ENCODE measurements around the gene CHST7.

CHST7 gene

DNA sequence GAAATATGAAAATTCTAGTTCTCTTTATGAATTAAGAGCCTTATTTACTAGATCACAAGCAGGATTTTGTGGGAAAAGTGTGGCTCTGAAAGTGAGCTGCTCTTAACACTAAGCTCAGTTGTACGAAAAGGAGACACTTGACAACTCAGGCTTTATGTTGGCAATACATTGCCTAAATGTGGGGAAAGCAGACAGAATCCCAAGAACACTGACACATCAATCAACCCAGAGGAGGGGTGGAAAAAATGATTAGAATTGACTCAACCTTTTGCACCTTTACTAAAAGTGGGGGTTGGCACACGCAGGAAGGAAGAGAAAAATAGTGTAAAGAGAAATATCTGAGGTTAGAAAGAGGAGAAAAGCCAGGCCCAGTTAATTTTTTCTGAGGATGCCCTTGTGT lies 61.6 kb downstream of the CHST7 start:
- no peak overlapping the region for H3K4me3 ChIP-seq (ENCODE audit: low read length)
- TF ChIP-seq ZNF274 (IDR thresholded peaks at IDR 0.05; ENCODE audit: low read depth, low read length) = no peak

DNA sequence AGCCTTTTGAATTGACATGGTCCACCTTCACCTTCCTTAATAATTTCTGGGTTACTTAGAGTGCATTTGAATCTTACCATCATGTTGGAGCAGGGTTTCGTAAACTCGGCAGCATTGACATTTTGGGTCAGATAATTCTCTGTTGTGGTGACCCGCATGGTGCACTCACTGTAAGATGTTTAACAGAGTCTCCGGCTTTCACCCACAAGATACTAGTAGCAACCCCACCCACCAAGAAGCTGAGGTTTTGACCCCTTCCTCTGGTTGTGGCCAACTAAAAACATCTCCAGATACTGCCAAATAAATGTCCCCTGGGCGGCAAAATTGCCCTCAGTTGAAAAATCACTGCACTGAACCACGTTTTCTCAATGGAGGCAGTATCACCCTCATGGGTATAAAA lies 62.7 kb downstream of the CHST7 start:
- no peak overlapping the region for H3K4me3 ChIP-seq (ENCODE audit: low read length)
- TF ChIP-seq ZNF274 (IDR thresholded peaks at IDR 0.05; ENCODE audit: low read depth, low read length) = no peak

DNA sequence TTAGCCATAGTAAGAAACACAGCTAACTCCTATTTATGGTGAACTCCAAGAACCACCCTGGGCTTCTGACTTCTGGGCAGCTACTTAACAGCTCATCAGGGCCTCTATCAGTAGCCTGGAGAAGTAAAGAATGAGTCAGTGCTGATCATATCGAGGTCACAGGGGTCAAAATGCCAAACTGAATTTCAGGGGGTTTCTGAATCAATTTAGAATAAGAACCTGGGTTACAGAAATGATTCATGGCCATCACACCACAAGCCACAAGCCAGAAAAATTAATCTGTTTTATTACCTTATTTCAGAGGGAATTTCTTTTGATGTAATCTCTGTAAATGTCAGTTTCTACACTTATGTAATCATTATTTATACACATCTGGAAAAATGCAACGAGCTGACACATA lies 64.4 kb downstream of the CHST7 start:
- no peak for TF ChIP-seq ZNF274 (IDR thresholded peaks at IDR 0.05; ENCODE audit: low read depth, low read length)
- no peak overlapping the region for H3K4me3 ChIP-seq (ENCODE audit: low read length)

DNA sequence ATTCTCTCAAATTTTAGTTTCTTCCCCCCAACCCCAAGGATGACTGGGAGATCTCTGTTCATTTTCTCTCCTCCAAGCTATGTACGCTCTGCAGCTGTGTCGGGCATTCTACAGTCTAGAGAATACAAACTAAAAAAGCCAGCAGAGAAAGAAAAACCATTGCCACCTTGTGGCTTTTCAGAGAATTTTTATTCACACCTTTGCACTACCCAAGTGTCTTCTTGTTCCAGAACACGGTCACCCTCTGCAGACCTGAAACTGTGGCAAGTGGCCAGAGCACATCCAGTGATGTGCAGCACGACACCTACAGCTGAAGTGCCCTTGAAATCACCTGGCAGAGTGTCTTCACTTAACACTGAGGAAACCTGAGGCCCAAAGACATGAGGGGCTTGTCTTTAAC lies 68.6 kb downstream of the CHST7 start:
- TF ChIP-seq ZNF274 (IDR thresholded peaks at IDR 0.05; ENCODE audit: low read depth, low read length) = no peak
- H3K4me3 ChIP-seq (ENCODE audit: low read length) = no peak overlapping the region

DNA sequence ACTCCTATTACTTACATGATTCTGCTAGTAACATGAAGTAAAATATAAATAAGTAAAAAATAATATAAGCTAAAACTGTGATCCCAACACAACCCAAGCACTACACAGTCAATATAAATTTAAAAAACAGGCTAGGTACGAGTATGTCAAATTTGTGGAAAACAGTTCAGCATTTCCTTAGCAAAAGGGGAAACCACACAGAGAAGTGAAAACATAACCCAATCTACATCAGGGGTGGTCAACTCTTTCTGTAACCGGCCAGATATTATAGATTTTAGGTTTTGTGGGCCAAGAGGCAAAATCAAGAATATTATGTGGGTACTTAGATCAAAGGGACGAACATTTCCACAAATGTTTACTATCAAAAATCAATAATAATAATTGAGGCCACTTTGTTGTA lies 70.1 kb downstream of the CHST7 start:
- no peak overlapping the region for H3K4me3 ChIP-seq (ENCODE audit: low read length)
- no peak for TF ChIP-seq ZNF274 (IDR thresholded peaks at IDR 0.05; ENCODE audit: low read depth, low read length)

DNA sequence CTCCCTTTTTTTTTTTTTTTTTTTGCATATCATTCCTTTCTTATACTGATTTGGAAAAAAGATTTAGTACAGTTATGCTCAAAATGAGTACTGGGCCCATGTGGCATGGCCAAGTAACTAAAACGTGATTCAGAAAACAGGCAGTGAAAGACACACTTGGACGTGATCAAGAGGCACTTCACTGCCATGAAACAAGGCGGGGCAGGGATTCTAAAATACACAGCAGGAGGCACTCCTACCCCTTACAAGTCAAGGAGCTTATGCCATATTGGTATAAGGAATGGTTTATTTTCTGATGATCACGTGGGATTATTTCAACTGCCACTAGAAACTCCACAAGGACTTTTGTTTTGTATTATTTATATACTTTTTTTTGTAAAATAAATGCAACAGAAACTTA lies 72.0 kb downstream of the CHST7 start:
- H3K4me3 ChIP-seq (ENCODE audit: low read length) = no peak overlapping the region
- no peak for TF ChIP-seq ZNF274 (IDR thresholded peaks at IDR 0.05; ENCODE audit: low read depth, low read length)

DNA sequence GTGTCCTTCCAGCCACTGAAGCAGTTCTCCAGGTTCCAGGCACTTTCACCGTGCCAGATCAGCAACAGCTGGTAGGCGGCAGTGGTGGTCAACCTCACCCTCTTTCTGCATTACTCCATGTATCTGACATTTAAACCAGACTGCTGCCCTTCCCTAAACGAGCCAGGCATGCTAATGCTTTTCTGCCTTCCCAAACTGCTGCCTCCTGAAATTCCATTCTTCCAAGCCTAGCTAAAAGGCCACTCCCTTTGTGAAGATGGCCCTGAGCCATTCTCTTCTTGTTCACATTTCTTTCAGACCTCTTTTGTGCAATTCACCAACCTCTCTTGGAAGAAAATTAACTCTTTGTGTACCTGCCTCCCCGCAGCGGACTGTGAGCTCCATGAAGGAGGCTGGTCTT lies 73.7 kb downstream of the CHST7 start:
- TF ChIP-seq ZNF274 (IDR thresholded peaks at IDR 0.05; ENCODE audit: low read depth, low read length) = no peak
- H3K4me3 ChIP-seq (ENCODE audit: low read length) = no peak overlapping the region

Data from GM08714 (cell line).